H1 (cell line): ENCODE results near the gene SNX7. TPM values are rescaled to one million over a fixed set of nuclear protein-coding genes. Genes with fewer than 3 reads are reported as not detected.

Source experiments
- CTCF ChIA-PET: fragments of 300-600 bp; sonication (Branson Sonifier 250); formaldehyde crosslinking; loops from one replicate; lab custom pipeline; 2021; ENCODE audit not compliant: partially characterized antibody; lab: Charles Lee
- POLR2A ChIA-PET: fragments of 300-600 bp; sonication (Branson Sonifier 250); formaldehyde crosslinking; loops from one replicate; lab custom pipeline; 2021; ENCODE audit warnings: inconsistent platforms; ENCODE audit not compliant: partially characterized antibody; lab: Charles Lee
- DNase-seq, 2 experiments: peaks; one replicate each; pipeline versions ENCODE4 v3.0.0 to v3.0.0-alpha.2; 2010 to 2022; ENCODE audit warnings: low spot score in 2 of 2, low read depth in 1 of 2, mixed read lengths in 1 of 2
- FAIRE-seq: peaks from 2 replicates; lab custom pipeline; 2011; peaks lifted over from hg19 to GRCh38; lab: Jason Lieb, UNC
- H2AFZ ChIP-seq: 2 replicates; pipeline ENCODE4 v1.8.1; 2012; ENCODE audit warnings: low read length, inconsistent platforms
- H2AK5ac ChIP-seq: 2 replicates; pipeline ENCODE4 v1.6.1; 2013; ENCODE audit warnings: low read depth, low read length
- H2BK120ac ChIP-seq: replicated peaks from 2 replicates; pipeline ENCODE3; 2013; ENCODE audit warnings: low read depth, low read length, inconsistent platforms
- H2BK12ac ChIP-seq: 2 replicates; pipeline ENCODE4 v1.6.1; 2013; ENCODE audit warnings: low read depth, low read length
- H2BK15ac ChIP-seq: 2 replicates; pipeline ENCODE4 v1.6.1; 2013; ENCODE audit warnings: low read length
- H2BK20ac ChIP-seq: 2 replicates; pipeline ENCODE4 v1.6.1; 2013; ENCODE audit warnings: low read length
- H2BK5ac ChIP-seq: 2 replicates; pipeline ENCODE4 v1.6.1; 2013; ENCODE audit warnings: low read depth, low read length
- H3K14ac ChIP-seq: 2 replicates; pipeline ENCODE4 v1.6.1; 2013; ENCODE audit warnings: inconsistent platforms; ENCODE audit not compliant: insufficient read length
- H3K18ac ChIP-seq: 2 replicates; pipeline ENCODE4 v1.6.1; 2013; ENCODE audit warnings: low read length; ENCODE audit errors: extremely low read depth
- H3K23ac ChIP-seq: 2 replicates; pipeline ENCODE4 v1.6.1; 2013; ENCODE audit warnings: inconsistent platforms; ENCODE audit not compliant: insufficient read length
- H3K23me2 ChIP-seq: 2 replicates; pipeline ENCODE4 v1.6.1; 2013; ENCODE audit warnings: low read depth, low read length
- H3K27ac ChIP-seq: 2 replicates; pipeline ENCODE4 v1.6.1; 2011; ENCODE audit warnings: low read depth, low read length, inconsistent platforms
- H3K27me3 ChIP-seq, 4 experiments: replicated peaks in 1 of 4; 1 replicate in 1 of 4; 2 replicates in 3 of 4; pipeline versions ENCODE4 v1.6.1 to v1.8.1; 2011 to 2013; ENCODE audit warnings: low read length in 3 of 4, mild to moderate bottlenecking in 3 of 4, inconsistent platforms in 2 of 4, mixed read lengths in 2 of 4, moderate library complexity in 1 of 4; ENCODE audit not compliant: control insufficient read depth in 3 of 4, insufficient read depth in 3 of 4; ENCODE audit errors: extremely low read depth in 1 of 4
- H3K36me3 ChIP-seq, 4 experiments: 2 replicates each; pipeline versions ENCODE4 v1.6.1 to v1.8.1; 2011 to 2013; ENCODE audit warnings: mild to moderate bottlenecking in 4 of 4, low read length in 3 of 4, moderate library complexity in 2 of 4, control low read depth in 1 of 4, inconsistent platforms in 1 of 4; ENCODE audit not compliant: insufficient read depth in 4 of 4, control insufficient read depth in 2 of 4
- H3K4ac ChIP-seq: replicated peaks from 2 replicates; pipeline ENCODE3; 2013; ENCODE audit warnings: low read length, low read depth, mixed read lengths, inconsistent platforms; ENCODE audit not compliant: insufficient read length
- H3K4me1 ChIP-seq, 4 experiments: replicated peaks in 1 of 4; 1 replicate in 1 of 4; 2 replicates in 3 of 4; pipeline versions ENCODE4 v1.6.1 to v1.8.1; 2011 to 2013; ENCODE audit warnings: low read length in 3 of 4, inconsistent platforms in 2 of 4, mixed read lengths in 1 of 4; ENCODE audit not compliant: insufficient read depth in 4 of 4, control insufficient read depth in 3 of 4
- H3K4me2 ChIP-seq, 2 experiments: 2 replicates each; pipeline versions ENCODE4 v1.6.1 to v1.8.1; 2011 to 2013; ENCODE audit warnings: low read depth in 2 of 2, low read length in 2 of 2, control low read depth in 1 of 2, inconsistent platforms in 1 of 2, mild to moderate bottlenecking in 1 of 2; ENCODE audit not compliant: insufficient read depth in 1 of 2
- H3K4me3 ChIP-seq, 4 experiments: fragments of 200-600, 300-600 bp in 1 of 4; sonication (generic), shearing (Covaris generic), sonication (Bioruptor Twin) in 1 of 4; 2 replicates each; pipeline versions ENCODE4 v1.5.1 to v1.8.1; 2011 to 2016; ENCODE audit warnings: low read length in 4 of 4, low read depth in 3 of 4, control low read depth in 2 of 4, inconsistent platforms in 2 of 4, mild to moderate bottlenecking in 2 of 4, mixed read lengths in 1 of 4, moderate library complexity in 1 of 4; ENCODE audit not compliant: insufficient read depth in 2 of 4; ENCODE audit errors: extremely low read depth in 1 of 4
- H3K56ac ChIP-seq: replicated peaks from 2 replicates; pipeline ENCODE3; 2013; ENCODE audit warnings: low read depth, mild to moderate bottlenecking, mixed read lengths, low read length, inconsistent platforms; ENCODE audit not compliant: insufficient read length
- H3K79me1 ChIP-seq: 2 replicates; pipeline ENCODE4 v1.6.1; 2013; ENCODE audit warnings: low read depth, low read length, control low read depth
- H3K79me2 ChIP-seq, 2 experiments: 2 replicates each; pipeline versions ENCODE4 v1.6.1 to v1.8.1; 2012 to 2013; ENCODE audit warnings: low read length in 2 of 2, mild to moderate bottlenecking in 2 of 2, inconsistent platforms in 1 of 2; ENCODE audit not compliant: insufficient read depth in 2 of 2, control insufficient read depth in 1 of 2
- H3K9ac ChIP-seq, 4 experiments: replicated peaks in 1 of 4; 1 replicate in 1 of 4; 2 replicates in 3 of 4; pipeline versions ENCODE4 v1.6.1 to v1.8.1; 2011 to 2013; ENCODE audit warnings: low read depth in 3 of 4, low read length in 3 of 4, control low read depth in 2 of 4, mild to moderate bottlenecking in 2 of 4, moderate library complexity in 2 of 4, inconsistent platforms in 1 of 4; ENCODE audit errors: extremely low read depth in 1 of 4
- H3K9me3 ChIP-seq, 2 experiments: 2 replicates each; pipeline versions ENCODE4 v1.6.1 to v1.8.1; 2012 to 2013; ENCODE audit warnings: mild to moderate bottlenecking in 2 of 2, moderate library complexity in 2 of 2, control low read depth in 1 of 2, inconsistent platforms in 1 of 2, low read depth in 1 of 2, low read length in 1 of 2, mixed read lengths in 1 of 2; ENCODE audit not compliant: insufficient read depth in 2 of 2
- H4K20me1 ChIP-seq, 2 experiments: replicated peaks in 1 of 2; 2 replicates each; pipeline versions ENCODE3 to v1.8.1; 2011 to 2013; ENCODE audit warnings: inconsistent platforms in 2 of 2, low read length in 2 of 2, mild to moderate bottlenecking in 1 of 2; ENCODE audit not compliant: insufficient read depth in 2 of 2, control insufficient read depth in 1 of 2
- H4K5ac ChIP-seq: 2 replicates; pipeline ENCODE4 v1.6.1; 2013; ENCODE audit warnings: low read length, low read depth, mixed read lengths, inconsistent platforms; ENCODE audit not compliant: insufficient read length
- H4K8ac ChIP-seq: 2 replicates; pipeline ENCODE4 v1.8.0; 2013; ENCODE audit warnings: mild to moderate bottlenecking, moderate library complexity, low read length, inconsistent platforms; ENCODE audit not compliant: insufficient read depth; ENCODE audit errors: extremely low read depth
- H4K91ac ChIP-seq: replicated peaks from 2 replicates; pipeline ENCODE3; 2013; ENCODE audit warnings: low read length, mixed read lengths, inconsistent platforms; ENCODE audit not compliant: insufficient read length
- ASH2L ChIP-seq: fragments of 200-600, 300-600 bp; sonication (generic); IDR thresholded peaks from one replicate; pipeline ENCODE4 v1.7.1; 2017; ENCODE audit warnings: low read length
- CBX8 ChIP-seq: fragments of 300-800, 300-1000 bp; sonication (generic); IDR thresholded peaks from 2 replicates; pipeline ENCODE4 v1.7.1; 2016; ENCODE audit warnings: low read depth, low read length, borderline replicate concordance
- CEBPB ChIP-seq: IDR thresholded peaks from 2 replicates; pipeline ENCODE4 v1.6.1; 2012; ENCODE audit warnings: low read depth, low read length
- CHD1 ChIP-seq: IDR thresholded peaks from 2 replicates; pipeline ENCODE4 v1.6.1; 2012; ENCODE audit warnings: low read depth, low read length, improper control_type of control experiment
- CHD2 ChIP-seq: IDR thresholded peaks from 2 replicates; pipeline ENCODE4 v1.6.1; 2012; ENCODE audit warnings: low read length, improper control_type of control experiment
- CTBP2 ChIP-seq: IDR thresholded peaks from 2 replicates; pipeline ENCODE4 v1.7.0; 2011; ENCODE audit warnings: borderline replicate concordance, mild to moderate bottlenecking, moderate library complexity, mixed read lengths, low read length; ENCODE audit not compliant: insufficient read depth, insufficient read length
- EGR1 ChIP-seq: IDR thresholded peaks from 2 replicates; pipeline ENCODE4 v1.6.1; 2011; ENCODE audit warnings: low read depth, low read length, borderline replicate concordance
- EP300 ChIP-seq, 2 experiments: IDR thresholded peaks; 1 replicate in 1 of 2; 2 replicates in 1 of 2; pipeline ENCODE4 v1.6.1; 2011 to 2012; ENCODE audit warnings: low read depth in 2 of 2, low read length in 2 of 2, mild to moderate bottlenecking in 2 of 2, borderline replicate concordance in 1 of 2, inconsistent platforms in 1 of 2, moderate library complexity in 1 of 2
- FOSL1 ChIP-seq: IDR thresholded peaks from 2 replicates; pipeline ENCODE4 v1.6.1; 2011; ENCODE audit warnings: mild to moderate bottlenecking, low read depth, low read length, moderate library complexity; ENCODE audit not compliant: insufficient read depth
- KDM5A ChIP-seq: fragments of 200-600 bp; IDR thresholded peaks from 2 replicates; pipeline ENCODE4 v1.7.1; 2012; ENCODE audit warnings: mild to moderate bottlenecking, low read length, inconsistent platforms, mixed read lengths
- PHF8 ChIP-seq: fragments of 200-600 bp; sonication (generic); conservative IDR thresholded peaks from 2 replicates; pipeline ENCODE4 v1.7.1; 2012; ENCODE audit warnings: low read depth, mild to moderate bottlenecking, inconsistent platforms, low read length, moderate library complexity
- RXRA ChIP-seq: IDR thresholded peaks from 2 replicates; pipeline ENCODE4 v1.6.1; 2011; ENCODE audit warnings: low read depth, mild to moderate bottlenecking, low read length, moderate library complexity; ENCODE audit not compliant: insufficient read depth
- SP2 ChIP-seq: IDR thresholded peaks from 2 replicates; pipeline ENCODE4 v1.6.1; 2012; ENCODE audit warnings: mild to moderate bottlenecking, low read length, inconsistent platforms
- SP4 ChIP-seq: IDR thresholded peaks from 2 replicates; pipeline ENCODE4 v1.6.1; 2012; ENCODE audit warnings: low read length, inconsistent platforms
- SRF ChIP-seq: IDR thresholded peaks from 2 replicates; pipeline ENCODE4 v1.6.1; 2011; ENCODE audit warnings: mild to moderate bottlenecking, low read depth, low read length, moderate library complexity
- TAF1 ChIP-seq: IDR thresholded peaks from 2 replicates; pipeline ENCODE4 v1.6.1; 2011; ENCODE audit warnings: mild to moderate bottlenecking, low read depth, low read length
- polyA plus RNA-seq, 7 experiments: library from polyadenylated mRNA; depleted of rRNA in 3 of 7; stranded (reverse) in 5 of 7; unstranded in 2 of 7; fragments of >200 nt in 5 of 7; fragments of 200-250 nt in 2 of 7; gene quantifications; 1 replicate in 5 of 7; 2 replicates in 1 of 7; 4 replicates in 1 of 7; pipeline versions ENCODE4 v1.2.1 to v1.2.3, GENCODE V29; 2011 to 2013; ENCODE audit warnings: missing spikeins in 2 of 7, mixed read lengths in 2 of 7
- total RNA-seq: library from RNA; stranded (reverse); fragmentation: NEBNext Ultra II Directional; extraction: Animal tissue kit (Norgen Biotek cat#: 25700); gene quantifications from 2 replicates; pipeline ENCODE4 v1.2.1, GENCODE V29; 2021
- TF ChIP-seq, protein P1 (sequence below): IDR thresholded peaks from 2 replicates; pipeline ENCODE4 v1.6.1; 2012; ENCODE audit warnings: inconsistent platforms

The SNX7 gene
- total and polyA plus RNA-seq, 2 of the 8 experiments (the other 6 are each of a cell fraction or from before 2014, with no cell fraction given): 9.2 to 23.8 TPM

DNA sequence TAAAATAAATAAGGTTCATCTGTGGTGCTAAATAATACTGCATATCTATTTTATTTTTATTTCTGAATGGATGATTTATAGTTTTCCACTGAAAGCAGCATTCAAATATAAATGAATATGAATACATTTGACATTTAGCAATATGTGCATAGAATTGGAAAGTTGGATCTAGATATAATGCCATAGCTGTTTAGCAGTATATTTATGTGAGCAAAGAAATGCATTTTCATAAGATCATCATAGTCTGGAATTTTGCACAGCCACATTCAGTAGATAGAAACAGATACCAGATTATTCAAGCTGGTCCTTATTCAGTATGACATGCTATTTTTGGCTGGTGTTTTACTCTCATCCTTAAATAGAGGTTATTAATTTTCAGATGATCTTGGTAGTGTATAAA is 46.0 kb downstream of the SNX7 start:
- Histone ChIP-seq H3K4ac (no peak overlapping the region), H3K36me3 (no peaks in the 10 kb centered on the region), H3K79me2 (no peaks in the 10 kb centered on the region), H4K91ac (no peak overlapping the region), H3K4me3 (no peak overlapping the region), H3K56ac (no peak overlapping the region), H3K23ac (no peak overlapping the region), H2BK15ac (no peak overlapping the region), H4K5ac (no peak overlapping the region), H2AFZ (no peak overlapping the region), H3K14ac (no peak overlapping the region), H3K23me2 (no peaks in the 10 kb centered on the region), H2BK20ac (no peak overlapping the region), H2BK5ac (no peak overlapping the region), H3K79me1 (no peaks in the 10 kb centered on the region), H3K27ac (no peak overlapping the region), H3K4me1 (no peaks in the 10 kb centered on the region), H2AK5ac (no peak overlapping the region), H3K9me3 (no peaks in the 10 kb centered on the region), H3K27me3 (no peaks in the 10 kb centered on the region), H4K20me1 (no peaks in the 10 kb centered on the region), H3K9ac (no peak overlapping the region), H3K18ac (no peak overlapping the region), H4K8ac (no peak overlapping the region), H3K4me2 (no peak overlapping the region), H2BK12ac (no peak overlapping the region), H2BK120ac (no peak overlapping the region)
- DNase-seq: no peak
- CTCF ChIA-PET: no interaction called here
- POLR2A ChIA-PET: interaction anchor here (0.6 kb wide), 1 partner anchor 1031 kb away, joined by 3 read pairs; no protein-coding TSS in a partner anchor
- FAIRE-seq: no peak
- TF ChIP-seq CHD1 (no peak), SP2 (no peak), KDM5A (no peak), CTBP2 (no peak), SRF (no peak), EP300 (IDR thresholded peaks at IDR 0.05; ENCODE audit: borderline replicate concordance in 1 of 2, low read depth in 2 of 2, low read length in 2 of 2) (no peak), CHD2 (no peak), SP4 (no peak), ASH2L (no peak), FOSL1 (no peak), PHF8 (no peak), CBX8 (no peak), EGR1 (no peak), TAF1 (no peak), RXRA (no peak), CEBPB (no peak)
- TF ChIP-seq, protein P1, sequence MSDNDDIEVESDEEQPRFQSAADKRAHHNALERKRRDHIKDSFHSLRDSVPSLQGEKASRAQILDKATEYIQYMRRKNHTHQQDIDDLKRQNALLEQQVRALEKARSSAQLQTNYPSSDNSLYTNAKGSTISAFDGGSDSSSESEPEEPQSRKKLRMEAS: no peak
